GM19238 (cell line): ENCODE results near the gene PRR33.
"Not testable (repeated sequence)": the region's sequence is repeated elsewhere in the genome, so short reads cannot be mapped to it uniquely, and the experiment has no call there.

Experiments
- DNase-seq: peaks from one replicate; pipeline ENCODE4 v3.0.0; 2011; ENCODE audit warnings: low spot score; ENCODE audit not compliant: insufficient read length

Gene PRR33

GRCh38 chr11:1877211-1878136 lies 14.2 kb downstream of the PRR33 start:
- no peak for DNase-seq

- DNase-seq = no peak
These were observed 15.2 kb downstream of the PRR33 start for GRCh38 chr11:1876361-1877063.

GRCh38 chr11:1875851-1876301 lies 15.8 kb downstream of the PRR33 start:
- DNase-seq = not testable (repeated sequence)

- DNase-seq = no peak
These were observed 16.4 kb downstream of the PRR33 start for GRCh38 chr11:1875093-1875850.

- not testable (repeated sequence) for DNase-seq
These were observed 17.1 kb downstream of the PRR33 start for GRCh38 chr11:1874441-1875092.

- not testable (repeated sequence) for DNase-seq
These were observed 17.9 kb downstream of the PRR33 start for GRCh38 chr11:1873813-1874150.

GRCh38 chr11:1873048-1873812 lies 18.5 kb downstream of the PRR33 start:
- no peak for DNase-seq

- DNase-seq = no peak
These were observed 19.3 kb downstream of the PRR33 start for GRCh38 chr11:1872267-1872985.

- no peak for DNase-seq
These were observed 20.2 kb downstream of the PRR33 start for GRCh38 chr11:1871531-1871930.

GRCh38 chr11:1870721-1871466 lies 20.8 kb downstream of the PRR33 start:
- no peak for DNase-seq

- no peak for DNase-seq
These were observed 21.4 kb downstream of the PRR33 start for GRCh38 chr11:1870326-1870696.

GRCh38 chr11:1869427-1870325 lies 22.0 kb downstream of the PRR33 start:
- no peak for DNase-seq

GRCh38 chr11:1868636-1869291 lies 22.9 kb downstream of the PRR33 start:
- no peak for DNase-seq

GRCh38 chr11:1868056-1868635 lies 23.5 kb downstream of the PRR33 start:
- DNase-seq = no peak

- no peak for DNase-seq
These were observed 24.3 kb downstream of the PRR33 start for GRCh38 chr11:1867381-1867780.

GRCh38 chr11:1866776-1867175 lies 24.9 kb downstream of the PRR33 start:
- no peak for DNase-seq

GRCh38 chr11:1866226-1866625 lies 25.5 kb downstream of the PRR33 start:
- no peak for DNase-seq
